GM12878 (cell line): ENCODE measurements around the gene ELAVL1.

Source experiments
- ASH2L ChIP-seq: fragments of 300-600, 200-600 bp; sonication (generic); IDR thresholded peaks from 2 replicates; pipeline ENCODE4 v1.6.1; 2017; ENCODE audit warnings: low read depth, mild to moderate bottlenecking, borderline replicate concordance
- EGR1 ChIP-seq, 2 experiments: IDR thresholded peaks; 1 replicate in 1 of 2; 2 replicates in 1 of 2; pipeline ENCODE4 v1.6.1; 2011 to 2012; ENCODE audit warnings: low read depth in 2 of 2, low read length in 2 of 2, borderline replicate concordance in 1 of 2, mild to moderate bottlenecking in 1 of 2, moderate library complexity in 1 of 2
- EP300 ChIP-seq, 2 experiments: fragments of 150-350 bp in 1 of 2; IDR thresholded peaks; 2 replicates each; pipeline ENCODE4 v1.6.1; 2011 to 2012; ENCODE audit warnings: low read depth in 2 of 2, low read length in 2 of 2, borderline replicate concordance in 1 of 2, improper control_type of control experiment in 1 of 2, inconsistent platforms in 1 of 2; ENCODE audit not compliant: control insufficient read depth in 1 of 2
- EZH2 ChIP-seq: IDR thresholded peaks from 2 replicates; pipeline ENCODE4 v1.6.1; 2012; ENCODE audit warnings: low read depth, mild to moderate bottlenecking, control low read depth, inconsistent platforms, low read length, borderline replicate concordance; ENCODE audit not compliant: control insufficient read depth
- GABPA ChIP-seq: IDR thresholded peaks from 2 replicates; pipeline ENCODE4 v1.6.1; 2014; ENCODE audit warnings: antibody characterized with exemption, low read depth, mild to moderate bottlenecking, inconsistent platforms
- PAX8 ChIP-seq: fragments of 450-650 bp; IDR thresholded peaks from 2 replicates; pipeline ENCODE4 v1.6.1; 2017; ENCODE audit warnings: mild to moderate bottlenecking, moderate library complexity
- POLR2A ChIP-seq: IDR thresholded peaks from 2 replicates; pipeline ENCODE4 v1.6.1; 2011; ENCODE audit warnings: low read depth, mild to moderate bottlenecking, low read length
- POLR2AphosphoS2 ChIP-seq: IDR thresholded peaks from 2 replicates; pipeline ENCODE4 v1.6.1; 2011; ENCODE audit warnings: low read depth, mild to moderate bottlenecking, low read length, improper control_type of control experiment, moderate library complexity
- SUZ12 ChIP-seq: fragments of 200-600 bp; sonication (generic); IDR thresholded peaks from one replicate; pipeline ENCODE4 v1.6.1; 2018; ENCODE audit warnings: antibody characterized with exemption, mild to moderate bottlenecking; ENCODE audit not compliant: unreplicated experiment
- TAF1 ChIP-seq: IDR thresholded peaks from 2 replicates; pipeline ENCODE4 v1.6.1; 2011; ENCODE audit warnings: mild to moderate bottlenecking, low read depth, low read length, borderline replicate concordance
- ZNF274 ChIP-seq: IDR thresholded peaks from one replicate; pipeline ENCODE4 v1.8.0; 2011; ENCODE audit not compliant: insufficient read length, insufficient read depth
- ZSCAN29 ChIP-seq: fragments of 450-650 bp; IDR thresholded peaks from 2 replicates; pipeline ENCODE4 v1.6.1; 2017; ENCODE audit warnings: mild to moderate bottlenecking, moderate library complexity
- TF ChIP-seq, protein P1 (sequence below), 3 experiments: IDR thresholded peaks in 2 of 3; conservative IDR thresholded peaks in 1 of 3; 2 replicates each; pipeline ENCODE4 v1.5.1; 2011; ENCODE audit warnings: low read depth in 3 of 3, low read length in 3 of 3, mild to moderate bottlenecking in 3 of 3, control low read depth in 2 of 3, moderate library complexity in 2 of 3, inconsistent platforms in 1 of 3, mixed read lengths in 1 of 3; ENCODE audit not compliant: control insufficient read depth in 2 of 3, insufficient read depth in 1 of 3; ENCODE audit errors: extremely low read depth in 1 of 3
- TF ChIP-seq, protein P2 (sequence below): fragments of 450-650 bp; IDR thresholded peaks from 2 replicates; pipeline ENCODE4 v1.6.1; 2017; ENCODE audit warnings: mild to moderate bottlenecking, moderate library complexity

DNA sequence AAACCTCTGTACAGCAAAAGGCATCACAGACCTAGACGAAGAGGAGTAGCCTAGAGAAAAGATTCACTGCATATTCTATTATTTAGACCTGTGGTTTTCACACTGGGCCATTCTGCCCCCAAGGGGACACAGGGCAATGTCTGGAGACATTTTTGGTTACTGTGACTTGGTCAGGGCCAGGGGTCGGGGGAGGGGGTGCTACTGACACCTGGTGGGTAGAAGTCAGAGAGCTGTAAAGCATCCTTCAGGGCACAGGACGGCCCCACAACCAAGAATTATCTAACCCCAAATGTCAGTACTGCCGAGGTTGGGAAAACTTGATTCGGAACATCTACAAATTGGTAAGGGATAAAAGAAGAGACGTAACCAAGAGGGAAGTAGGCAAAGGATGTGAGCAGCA is 11.3 kb downstream of the ELAVL1 start:
- TF ChIP-seq ASH2L: no peak
- no peak for TF ChIP-seq TAF1
- no peak for TF ChIP-seq EP300 (IDR thresholded peaks at IDR 0.05; ENCODE audit: borderline replicate concordance in 1 of 2, control insufficient read depth in 1 of 2, low read depth in 2 of 2, low read length in 2 of 2)
- no peak for TF ChIP-seq SUZ12
- TF ChIP-seq EGR1 (IDR thresholded peaks at IDR 0.05; ENCODE audit: borderline replicate concordance in 1 of 2, low read depth in 2 of 2, low read length in 2 of 2): no peak
- TF ChIP-seq POLR2A: no peak
- TF ChIP-seq, protein P1, sequence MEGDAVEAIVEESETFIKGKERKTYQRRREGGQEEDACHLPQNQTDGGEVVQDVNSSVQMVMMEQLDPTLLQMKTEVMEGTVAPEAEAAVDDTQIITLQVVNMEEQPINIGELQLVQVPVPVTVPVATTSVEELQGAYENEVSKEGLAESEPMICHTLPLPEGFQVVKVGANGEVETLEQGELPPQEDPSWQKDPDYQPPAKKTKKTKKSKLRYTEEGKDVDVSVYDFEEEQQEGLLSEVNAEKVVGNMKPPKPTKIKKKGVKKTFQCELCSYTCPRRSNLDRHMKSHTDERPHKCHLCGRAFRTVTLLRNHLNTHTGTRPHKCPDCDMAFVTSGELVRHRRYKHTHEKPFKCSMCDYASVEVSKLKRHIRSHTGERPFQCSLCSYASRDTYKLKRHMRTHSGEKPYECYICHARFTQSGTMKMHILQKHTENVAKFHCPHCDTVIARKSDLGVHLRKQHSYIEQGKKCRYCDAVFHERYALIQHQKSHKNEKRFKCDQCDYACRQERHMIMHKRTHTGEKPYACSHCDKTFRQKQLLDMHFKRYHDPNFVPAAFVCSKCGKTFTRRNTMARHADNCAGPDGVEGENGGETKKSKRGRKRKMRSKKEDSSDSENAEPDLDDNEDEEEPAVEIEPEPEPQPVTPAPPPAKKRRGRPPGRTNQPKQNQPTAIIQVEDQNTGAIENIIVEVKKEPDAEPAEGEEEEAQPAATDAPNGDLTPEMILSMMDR (IDR thresholded peaks at IDR 0.05 in 2 of 3, conservative IDR thresholded peaks at IDR 0.05 in 1 of 3; ENCODE audit: control insufficient read depth in 2 of 3, extremely low read depth in 1 of 3, insufficient read depth in 1 of 3, low read depth in 3 of 3, low read length in 3 of 3): no peak
- TF ChIP-seq ZNF274: no peak
- no peak for TF ChIP-seq ZSCAN29
- TF ChIP-seq EZH2: no peak
- no peak for TF ChIP-seq POLR2AphosphoS2
- TF ChIP-seq, protein P2, sequence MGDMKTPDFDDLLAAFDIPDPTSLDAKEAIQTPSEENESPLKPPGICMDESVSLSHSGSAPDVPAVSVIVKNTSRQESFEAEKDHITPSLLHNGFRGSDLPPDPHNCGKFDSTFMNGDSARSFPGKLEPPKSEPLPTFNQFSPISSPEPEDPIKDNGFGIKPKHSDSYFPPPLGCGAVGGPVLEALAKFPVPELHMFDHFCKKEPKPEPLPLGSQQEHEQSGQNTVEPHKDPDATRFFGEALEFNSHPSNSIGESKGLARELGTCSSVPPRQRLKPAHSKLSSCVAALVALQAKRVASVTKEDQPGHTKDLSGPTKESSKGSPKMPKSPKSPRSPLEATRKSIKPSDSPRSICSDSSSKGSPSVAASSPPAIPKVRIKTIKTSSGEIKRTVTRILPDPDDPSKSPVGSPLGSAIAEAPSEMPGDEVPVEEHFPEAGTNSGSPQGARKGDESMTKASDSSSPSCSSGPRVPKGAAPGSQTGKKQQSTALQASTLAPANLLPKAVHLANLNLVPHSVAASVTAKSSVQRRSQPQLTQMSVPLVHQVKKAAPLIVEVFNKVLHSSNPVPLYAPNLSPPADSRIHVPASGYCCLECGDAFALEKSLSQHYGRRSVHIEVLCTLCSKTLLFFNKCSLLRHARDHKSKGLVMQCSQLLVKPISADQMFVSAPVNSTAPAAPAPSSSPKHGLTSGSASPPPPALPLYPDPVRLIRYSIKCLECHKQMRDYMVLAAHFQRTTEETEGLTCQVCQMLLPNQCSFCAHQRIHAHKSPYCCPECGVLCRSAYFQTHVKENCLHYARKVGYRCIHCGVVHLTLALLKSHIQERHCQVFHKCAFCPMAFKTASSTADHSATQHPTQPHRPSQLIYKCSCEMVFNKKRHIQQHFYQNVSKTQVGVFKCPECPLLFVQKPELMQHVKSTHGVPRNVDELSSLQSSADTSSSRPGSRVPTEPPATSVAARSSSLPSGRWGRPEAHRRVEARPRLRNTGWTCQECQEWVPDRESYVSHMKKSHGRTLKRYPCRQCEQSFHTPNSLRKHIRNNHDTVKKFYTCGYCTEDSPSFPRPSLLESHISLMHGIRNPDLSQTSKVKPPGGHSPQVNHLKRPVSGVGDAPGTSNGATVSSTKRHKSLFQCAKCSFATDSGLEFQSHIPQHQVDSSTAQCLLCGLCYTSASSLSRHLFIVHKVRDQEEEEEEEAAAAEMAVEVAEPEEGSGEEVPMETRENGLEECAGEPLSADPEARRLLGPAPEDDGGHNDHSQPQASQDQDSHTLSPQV: no peak
- no peak for TF ChIP-seq GABPA
- TF ChIP-seq PAX8: no peak
